Activated CD8-positive, alpha-beta memory T cell treated with anti-CD3 and anti-CD28 coated beads, Interleukin-2, amount 50 U/mL, for 24 hours (primary cell): ENCODE results near the gene DNMBP.
"Not testable (repeated sequence)": the region's sequence is repeated elsewhere in the genome, so short reads cannot be mapped to it uniquely, and the experiment has no call there.

Source experiments
- DNase-seq: peaks from one replicate; pipeline ENCODE4 v3.0.0-alpha.2; 2020; ENCODE audit errors: extremely low read depth

DNMBP gene

DNA sequence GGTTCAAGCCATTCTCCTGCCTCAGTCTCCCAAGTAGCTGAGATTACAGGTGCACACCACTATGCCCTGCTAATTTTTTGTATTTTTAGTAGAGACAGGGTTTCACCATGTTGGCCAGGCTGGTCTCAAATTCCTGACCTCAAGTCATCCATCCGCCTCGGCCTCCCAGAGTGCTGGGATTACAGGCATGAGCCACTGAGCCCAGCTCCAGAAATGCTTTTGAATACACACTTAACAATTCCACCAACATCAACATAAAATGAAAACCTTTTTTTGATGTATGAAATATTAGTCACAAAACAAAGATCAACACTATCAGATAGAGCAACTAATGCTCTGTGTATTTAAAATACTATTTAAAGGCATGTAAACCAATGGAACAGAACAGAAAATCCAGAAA lies 63.7 kb downstream of the DNMBP start:
- not testable (repeated sequence) for DNase-seq

DNA sequence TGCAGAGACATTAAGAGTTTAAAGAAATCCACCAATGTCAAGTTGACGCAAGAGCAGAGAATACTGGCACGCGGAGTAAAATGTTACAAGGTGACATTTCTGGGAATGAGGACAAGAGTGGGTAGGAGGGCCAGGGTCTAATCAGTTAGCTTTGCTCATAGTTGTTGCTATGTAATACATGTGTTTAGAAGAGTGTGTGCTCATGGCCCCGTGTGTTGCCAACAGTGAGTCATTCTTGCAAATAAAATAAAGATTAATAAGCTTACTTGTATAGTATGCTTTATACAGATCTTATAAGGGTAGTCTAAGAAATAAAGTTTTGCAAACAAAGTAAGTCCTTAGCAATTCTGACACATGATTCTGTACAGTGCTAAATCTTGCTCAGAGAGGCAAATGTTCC lies 64.5 kb downstream of the DNMBP start:
- DNase-seq, result no peak

DNA sequence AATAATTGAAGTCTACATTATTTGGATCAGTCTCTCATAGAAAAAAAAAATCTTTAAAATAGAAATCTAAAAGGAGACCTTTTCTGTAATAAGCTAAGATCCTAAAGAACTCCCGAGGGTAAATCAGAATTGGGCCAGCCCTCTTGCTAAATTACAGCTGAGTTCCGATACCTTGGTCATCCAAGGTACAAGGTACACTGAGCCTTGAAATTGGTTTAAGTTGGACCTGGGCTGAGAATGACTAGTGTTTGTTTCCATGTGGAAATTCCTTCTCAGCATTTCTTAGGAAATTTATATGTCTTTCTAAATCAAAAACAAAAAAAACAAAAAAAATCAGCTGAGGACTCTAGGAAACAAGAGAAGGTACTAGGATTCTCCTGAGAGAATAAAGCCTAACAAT lies 64.9 kb downstream of the DNMBP start:
- DNase-seq, result no peak

DNA sequence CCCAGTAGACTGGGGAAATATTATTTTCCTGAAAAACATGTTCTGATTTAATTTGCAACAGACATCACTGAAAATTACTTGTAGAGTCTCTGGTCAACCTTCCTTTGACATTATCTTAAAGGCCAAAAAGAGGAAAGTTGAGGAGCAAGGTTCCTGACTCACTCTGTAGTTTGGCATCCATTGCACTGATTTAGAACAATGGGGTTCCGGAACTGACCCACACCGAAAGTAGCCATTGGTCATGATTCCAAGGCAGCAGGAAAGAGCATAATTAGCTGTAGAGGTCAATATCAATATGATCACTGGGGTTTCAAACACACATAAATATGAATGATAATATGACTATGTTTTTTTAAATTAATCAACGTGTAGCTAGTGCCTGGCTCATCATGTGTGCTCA lies 65.8 kb downstream of the DNMBP start:
- DNase-seq, result no peak

DNA sequence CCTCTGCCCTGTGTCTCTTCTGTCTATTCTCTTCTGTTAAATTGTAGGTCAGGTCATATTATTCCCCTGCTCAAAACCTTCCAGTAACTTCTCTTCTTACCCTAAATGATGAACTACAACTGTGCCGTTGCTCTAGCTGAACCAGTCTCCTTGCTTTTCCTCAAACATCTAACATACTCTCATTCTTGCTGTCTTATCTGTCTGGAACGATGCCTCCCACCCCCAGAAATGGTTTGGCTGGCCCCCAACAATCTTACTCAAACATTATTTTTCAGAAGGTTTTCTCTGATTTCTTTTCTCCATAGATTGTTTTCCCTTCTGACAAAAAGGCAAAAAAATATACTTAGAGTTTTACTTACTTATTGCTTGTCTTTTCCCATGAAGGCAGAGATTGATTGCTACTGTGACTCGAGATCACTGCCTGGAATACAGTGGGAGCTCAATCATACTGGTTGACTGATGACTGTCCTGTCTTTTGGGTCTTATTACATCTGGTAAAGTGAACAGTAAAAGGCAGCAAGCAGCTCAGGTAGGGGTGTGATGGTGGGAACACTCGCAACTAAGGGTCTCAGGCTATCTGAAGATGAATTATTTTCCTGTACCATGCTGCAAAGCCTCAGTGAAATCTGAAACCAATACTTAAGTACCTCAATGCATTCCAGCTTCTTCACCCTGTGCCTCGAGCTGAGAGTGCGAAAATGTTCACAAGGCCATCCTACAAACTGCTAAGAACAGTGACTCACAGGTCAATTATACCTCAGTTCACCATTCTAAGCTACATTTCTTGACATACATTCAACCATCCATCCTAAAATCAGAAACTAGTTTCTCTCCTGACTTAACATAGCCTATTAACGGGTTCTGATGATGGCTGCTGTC lies 67.6 kb downstream of the DNMBP start:
- no peak for DNase-seq

DNA sequence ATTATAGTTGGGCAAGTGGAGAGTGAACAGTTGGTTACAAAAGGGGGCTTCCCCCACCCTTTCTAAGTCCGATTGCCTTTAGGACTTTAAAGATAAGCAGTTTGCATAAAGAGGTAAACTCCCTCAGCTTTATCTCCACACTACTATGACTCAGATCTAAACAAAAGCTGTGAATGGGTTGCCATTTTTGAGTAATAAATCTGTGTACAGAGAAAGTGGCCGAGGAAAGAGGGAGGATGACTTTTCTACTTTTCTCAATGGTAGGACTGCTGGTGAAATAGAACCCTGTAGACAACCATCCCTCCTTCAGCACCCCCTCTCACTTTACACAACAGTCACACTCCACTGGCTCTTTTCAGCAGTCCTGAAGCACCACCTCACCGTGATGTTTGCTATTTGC lies 71.2 kb downstream of the DNMBP start:
- no peak for DNase-seq

DNA sequence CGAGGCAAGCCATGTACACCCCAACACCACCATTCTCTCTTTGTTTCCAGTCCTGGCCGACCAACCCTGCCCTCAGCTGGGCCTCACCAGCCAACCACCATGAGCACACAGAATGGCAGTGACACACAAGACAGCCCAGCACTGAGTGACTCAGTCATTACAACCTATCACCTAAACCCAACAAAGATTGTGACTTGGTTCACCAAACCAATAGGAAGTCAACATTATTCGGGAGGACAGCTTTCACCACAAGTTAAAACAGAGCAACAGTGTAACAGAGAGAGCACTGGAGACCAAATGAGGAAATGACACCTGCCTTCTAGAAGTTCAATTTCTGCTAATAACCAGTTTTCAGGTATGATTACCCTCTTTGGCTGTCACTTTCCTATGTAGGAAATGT lies 72.1 kb downstream of the DNMBP start:
- no peak for DNase-seq

DNA sequence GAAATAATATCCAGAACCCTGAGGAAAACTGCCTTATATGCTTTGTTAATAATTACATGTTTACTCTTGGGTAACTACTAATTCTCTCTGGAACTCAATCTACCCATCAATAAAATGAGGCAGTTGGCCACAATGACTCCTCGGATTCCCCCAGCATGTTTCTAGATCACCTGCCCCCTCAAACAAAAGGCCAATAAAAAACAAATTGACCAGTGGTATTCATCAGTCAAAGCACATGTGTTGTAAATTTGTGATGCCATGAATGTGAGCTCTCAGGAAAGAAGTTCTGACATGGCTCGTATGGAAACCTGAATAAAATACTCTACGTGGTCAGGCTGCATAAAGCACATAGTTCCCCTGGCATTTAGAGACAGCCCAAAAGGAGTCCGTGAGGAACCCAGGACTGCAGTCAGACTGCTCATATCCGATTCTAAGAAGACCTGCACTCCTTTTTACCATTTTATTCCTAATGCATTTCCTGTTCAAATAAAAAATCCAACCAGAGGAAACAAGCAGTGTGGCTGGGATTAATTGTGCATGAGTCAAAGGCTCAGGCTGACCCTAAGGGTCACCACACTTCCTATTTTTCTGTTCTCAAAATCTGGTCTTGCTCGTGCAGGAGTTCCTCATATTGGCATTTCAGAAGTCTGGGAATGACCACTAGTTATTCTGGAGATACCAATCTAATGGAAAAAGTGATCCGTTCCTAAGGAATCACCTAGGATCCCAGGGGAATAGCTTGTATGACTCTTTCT lies 77.4 kb downstream of the DNMBP start:
- DNase-seq, result not testable (repeated sequence)

DNA sequence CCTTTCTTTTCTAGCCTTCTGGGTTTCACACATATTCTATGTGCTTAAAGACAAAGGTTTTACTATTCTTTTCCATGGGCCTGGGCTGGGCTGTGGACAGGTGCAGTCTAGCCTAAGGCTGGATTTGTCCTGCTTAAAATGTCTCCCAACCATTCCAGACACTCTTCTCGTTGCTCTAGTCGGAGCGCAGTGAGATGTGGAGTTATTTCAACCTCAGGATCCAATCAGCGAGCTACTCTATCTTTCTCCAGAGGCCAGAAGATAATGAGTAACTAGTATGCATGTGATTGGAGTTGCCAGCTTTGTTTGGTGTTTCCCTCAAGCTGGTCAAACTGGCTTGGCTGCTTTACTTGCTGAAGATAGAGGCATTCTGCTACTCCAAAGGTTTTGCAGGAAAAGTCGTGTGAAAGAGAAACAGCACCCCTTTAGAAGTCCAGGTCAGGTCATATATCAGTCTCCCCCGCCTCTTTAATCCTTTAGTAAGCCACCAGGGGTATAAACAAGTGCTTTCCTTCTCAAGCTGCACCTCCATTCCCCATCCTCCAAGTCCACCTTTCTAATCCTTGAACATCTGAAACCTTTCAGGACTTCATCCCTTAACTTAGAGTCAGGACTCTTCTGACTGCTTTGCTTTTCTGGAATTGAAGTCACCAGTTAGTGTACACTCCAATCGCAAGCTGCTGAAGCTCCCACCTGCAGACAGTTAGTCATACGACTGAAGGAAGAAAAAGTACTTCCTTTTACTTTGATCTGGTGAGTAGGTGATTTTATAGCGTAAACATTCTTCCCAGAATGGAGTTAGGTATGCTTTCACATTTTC lies 78.8 kb downstream of the DNMBP start:
- DNase-seq, result no peak

DNA sequence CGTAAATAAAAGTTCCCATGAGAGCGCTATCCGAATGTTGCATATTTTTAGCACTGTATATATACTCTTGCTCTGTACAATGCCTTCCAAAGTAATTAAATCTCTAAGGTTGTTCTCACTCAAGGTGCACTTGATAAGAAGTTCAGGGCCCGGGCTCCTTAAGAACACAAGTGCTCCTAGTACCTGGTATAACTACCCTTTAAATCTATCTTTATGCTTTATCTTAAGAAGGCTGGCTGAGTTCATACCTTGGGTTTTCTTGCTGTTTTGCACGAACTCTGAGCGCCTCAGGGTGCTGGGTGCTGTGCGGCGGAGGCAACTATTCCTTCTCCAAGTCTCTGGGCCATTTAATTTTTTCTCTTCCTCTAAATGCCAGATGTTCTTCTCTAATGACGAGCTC lies 80.4 kb downstream of the DNMBP start:
- no peak for DNase-seq

DNA sequence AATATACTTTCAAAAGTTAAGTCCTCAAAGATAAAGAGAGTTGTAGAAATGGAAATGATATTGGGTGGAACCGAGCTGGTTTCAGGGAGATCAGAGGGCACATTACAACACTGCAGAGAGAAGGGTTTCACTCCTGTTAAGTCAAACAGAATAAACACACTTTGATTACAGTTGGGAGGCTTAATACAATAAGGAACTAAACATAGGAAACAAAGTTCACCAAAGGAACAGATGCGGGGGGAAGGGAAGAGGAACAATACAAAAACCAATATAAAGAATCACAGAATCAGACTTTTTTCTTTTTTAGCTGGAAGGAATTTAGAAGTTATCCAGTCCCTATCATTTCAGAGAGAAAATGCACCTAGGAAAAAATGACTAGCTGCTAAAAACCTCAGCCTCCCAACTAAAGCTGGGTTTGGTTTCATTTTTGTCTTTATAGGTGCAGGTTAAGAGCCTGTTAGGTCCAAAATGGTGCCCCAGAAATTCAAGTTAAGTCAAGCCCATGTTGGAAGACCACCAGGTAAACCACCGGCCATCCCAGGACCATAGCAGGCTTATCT lies 81.9 kb downstream of the DNMBP start:
- no peak for DNase-seq

DNA sequence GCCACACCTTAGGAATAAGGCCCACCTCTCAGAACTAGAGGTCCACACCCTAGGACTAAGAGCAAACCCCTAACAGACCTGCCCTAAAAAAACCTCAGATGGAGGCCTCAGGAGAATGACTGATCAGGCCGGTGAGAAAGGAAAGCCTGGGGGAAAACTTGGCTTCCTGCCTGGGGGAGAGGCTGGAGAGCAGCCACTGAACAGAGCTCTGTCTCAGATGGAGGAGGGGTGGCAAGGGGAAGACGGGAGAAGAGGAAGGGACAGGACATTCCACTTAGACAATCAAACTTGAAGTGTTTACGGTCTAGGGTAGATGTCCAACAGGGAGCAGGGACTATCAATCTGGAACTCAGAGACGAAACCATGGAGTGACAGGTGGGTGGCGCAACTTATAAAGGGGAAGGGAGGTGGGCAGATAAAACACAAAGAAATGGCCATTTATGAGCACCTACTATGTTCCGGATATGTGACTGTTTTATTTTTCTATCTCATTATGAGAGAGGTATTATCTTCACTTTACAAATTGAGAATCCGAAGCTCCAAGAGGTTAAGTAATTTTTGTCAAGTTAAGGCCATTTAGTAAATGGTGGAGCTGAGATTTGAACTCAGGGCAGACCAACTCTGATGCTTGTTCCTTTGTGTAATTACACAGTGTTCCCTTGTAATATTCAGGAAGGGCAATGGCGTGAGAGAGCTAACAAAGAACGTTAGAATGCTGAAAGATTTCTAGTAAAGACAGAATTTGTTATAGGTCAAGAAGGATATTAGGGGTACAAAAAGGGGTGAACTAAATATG lies 82.6 kb downstream of the DNMBP start:
- no peak for DNase-seq

DNA sequence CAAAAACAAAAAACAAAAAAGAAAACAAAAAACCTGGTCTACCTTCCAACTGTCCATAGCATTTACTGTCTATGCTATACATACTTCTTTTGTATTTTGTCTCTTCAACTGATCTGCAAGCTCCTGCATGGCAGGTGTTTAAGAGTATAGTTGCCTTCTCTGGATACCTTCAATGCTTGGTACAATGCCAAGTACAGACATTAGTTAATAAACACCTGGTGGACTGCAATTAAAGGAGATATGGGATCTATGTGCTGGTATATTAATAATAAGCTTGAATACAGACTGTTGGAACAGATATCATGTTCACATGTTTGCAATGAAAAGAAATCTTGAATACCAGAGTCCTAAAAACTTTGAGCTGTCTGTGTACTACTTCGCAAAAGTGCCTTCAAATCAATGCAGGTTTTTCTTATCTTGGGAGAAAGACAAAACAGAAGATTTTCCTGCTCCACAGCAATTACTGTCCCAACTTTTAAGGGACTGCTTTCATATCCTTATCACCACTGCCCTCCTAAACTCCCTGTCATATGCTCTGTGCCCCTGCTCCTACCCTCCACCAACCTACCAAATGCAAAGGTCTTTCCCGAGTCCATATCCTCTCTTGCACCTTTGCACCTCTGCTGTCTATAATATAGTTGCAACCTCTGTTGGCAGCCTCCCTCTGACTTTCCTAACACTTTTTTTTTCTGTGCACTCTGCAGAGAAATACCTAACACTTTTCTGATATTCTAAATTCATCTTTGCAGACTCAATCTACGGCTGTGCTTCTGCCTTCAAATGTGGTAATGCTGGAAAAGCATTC lies 85.1 kb downstream of the DNMBP start:
- no peak for DNase-seq

DNA sequence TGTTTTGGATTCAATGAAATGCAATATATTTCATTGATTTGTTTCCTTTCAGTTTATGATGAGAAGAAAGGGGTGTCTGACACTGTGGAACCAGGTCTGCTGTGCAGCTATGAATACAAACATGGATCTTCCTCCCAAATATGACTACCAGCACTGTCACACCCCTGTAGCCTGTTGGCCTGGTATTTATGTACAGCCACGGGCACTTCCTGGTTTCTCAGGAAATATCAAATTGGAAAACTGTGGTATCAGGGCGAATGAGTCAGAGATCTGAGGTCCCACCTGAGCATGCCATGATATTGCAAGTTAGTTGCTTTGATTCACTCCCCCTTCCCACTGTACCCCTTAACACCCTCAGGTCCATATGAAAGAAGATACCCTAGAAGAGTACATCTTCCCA lies 87.8 kb downstream of the DNMBP start:
- DNase-seq, result no peak

DNA sequence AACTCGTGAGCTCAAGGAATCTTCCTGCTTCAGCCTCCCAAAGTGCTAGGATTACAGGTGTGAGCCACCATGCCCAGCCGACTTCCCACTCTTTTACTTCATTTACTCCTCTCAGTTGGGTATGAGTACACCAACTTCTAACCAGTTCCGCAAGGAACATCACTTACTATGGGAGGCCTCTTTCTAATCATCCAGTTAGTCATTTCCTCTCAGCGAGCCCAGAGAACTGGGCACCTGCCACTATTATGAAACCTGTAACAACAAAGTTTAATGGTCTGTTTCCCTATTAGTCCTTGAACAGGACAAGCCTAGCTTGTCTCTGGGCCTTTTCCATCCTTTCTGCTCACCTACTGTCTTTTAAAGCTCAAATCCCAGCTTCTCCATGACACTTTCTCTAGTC lies 88.8 kb downstream of the DNMBP start:
- no peak for DNase-seq

DNA sequence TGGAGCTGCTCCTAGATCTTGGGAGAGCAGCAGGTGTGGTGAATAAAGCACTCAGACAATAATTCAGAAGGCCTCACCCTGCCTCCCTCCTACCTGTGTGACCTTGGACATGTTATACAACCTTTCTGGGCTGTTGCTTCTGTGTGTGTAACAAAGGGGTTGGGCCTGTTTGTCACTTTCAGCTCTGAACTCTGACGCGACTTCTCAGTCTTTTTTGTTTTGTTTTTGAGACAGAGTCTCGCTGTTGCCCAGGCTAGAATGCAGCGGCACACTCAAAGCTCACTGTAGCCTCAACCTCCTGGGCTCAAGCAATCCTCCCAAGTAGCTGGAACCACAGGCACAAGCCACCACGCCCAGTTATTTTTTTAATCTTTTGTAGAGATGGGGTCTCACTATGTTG lies 89.3 kb downstream of the DNMBP start:
- DNase-seq, result no peak

DNA sequence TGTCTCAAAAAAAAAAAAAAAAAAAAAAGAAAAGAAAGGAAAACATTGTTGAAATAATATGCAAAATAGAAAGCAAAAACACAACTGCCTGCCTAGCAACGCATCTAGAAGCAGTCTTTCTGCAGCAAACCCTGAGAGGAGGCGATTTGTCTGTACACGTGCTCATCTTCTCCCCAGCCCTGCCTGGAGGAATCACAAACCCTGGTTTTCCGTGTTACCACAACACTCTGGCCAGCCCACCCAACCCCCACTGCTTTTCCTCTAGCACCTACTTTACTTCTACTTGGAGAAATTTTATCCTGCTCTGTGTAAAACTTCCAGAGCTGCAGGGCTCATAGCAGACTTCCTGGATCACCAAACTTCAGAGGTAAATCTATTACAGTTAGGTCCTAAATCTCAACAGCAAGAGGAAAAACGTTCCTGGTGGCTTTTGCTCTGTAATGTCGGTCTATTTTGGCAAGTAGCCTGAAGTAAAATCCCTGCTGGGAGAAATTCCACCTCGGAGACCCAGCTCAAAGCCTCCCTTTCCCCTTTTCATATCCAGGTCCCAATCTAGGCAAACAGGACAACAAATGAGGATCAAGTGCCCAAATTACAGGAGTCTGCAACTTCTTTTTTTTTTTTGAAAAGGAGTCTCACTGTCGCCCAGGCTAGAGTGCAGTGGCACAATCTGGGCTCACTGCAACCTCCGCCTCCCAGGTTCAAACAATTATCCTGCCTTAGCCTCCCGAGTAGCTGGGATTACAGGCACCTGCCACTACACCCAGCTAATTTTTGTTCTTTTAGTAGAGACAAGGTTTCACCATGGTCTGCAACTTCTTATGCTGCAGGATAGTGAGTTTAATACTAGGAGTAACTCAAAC lies 91.6 kb downstream of the DNMBP start:
- DNase-seq, result no peak

DNA sequence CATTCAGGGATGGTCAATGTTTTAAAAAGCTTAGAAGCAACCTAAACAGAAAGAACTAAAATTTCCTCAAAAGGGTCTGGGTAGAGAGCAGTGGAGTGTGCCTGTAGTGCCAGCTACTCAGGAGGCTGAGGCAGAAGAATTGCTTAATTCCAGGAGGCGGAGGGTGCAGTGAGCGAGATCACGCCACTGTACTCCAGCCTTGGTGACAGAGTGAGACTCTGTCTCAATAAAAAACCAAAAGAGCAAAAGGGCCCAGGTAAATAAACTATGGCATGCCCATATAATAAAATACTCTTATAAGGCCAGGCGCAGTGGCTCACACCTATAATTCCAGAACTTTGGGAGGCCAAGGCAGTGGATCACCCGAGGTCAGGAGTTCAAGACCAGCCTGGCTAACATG lies 93.0 kb downstream of the DNMBP start:
- no peak for DNase-seq

DNA sequence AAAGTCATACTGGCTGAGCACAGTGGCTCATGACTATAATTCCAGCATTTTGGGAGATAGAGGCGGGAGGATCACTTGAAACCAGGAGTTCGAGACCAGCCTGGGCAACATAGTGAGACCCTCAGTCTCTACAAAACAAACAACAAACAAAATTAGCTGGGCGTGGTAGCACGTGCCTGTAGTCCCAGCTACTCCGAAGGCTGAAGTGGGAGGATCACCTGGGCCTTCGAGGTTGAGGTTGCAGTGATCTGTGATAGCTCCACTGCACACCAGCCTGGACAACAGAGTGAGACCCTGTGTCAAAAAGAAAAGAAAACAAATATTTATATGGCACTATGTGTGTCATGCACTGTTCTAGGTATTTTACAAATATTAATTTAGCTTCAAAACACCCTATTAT lies 94.3 kb downstream of the DNMBP start:
- DNase-seq, result no peak
